SJSA1 (cell line): ENCODE results near the gene ATF6. TPM values are rescaled to one million over a fixed set of nuclear protein-coding genes. Genes with fewer than 3 reads are reported as not detected.

Experiments
- DNase-seq, 2 experiments: peaks; one replicate each; pipeline ENCODE4 v3.0.0-alpha.2; 2015 to 2020; ENCODE audit warnings: low spot score in 2 of 2, low read depth in 1 of 2
- H3K27ac ChIP-seq: fragments of 250-450 bp; sonication (Bioruptor Pico); 2 replicates; pipeline ENCODE4 v1.5.1; 2020; ENCODE audit warnings: mild to moderate bottlenecking, moderate library complexity
- H3K27me3 ChIP-seq: fragments of 250-450 bp; sonication (Bioruptor Pico); replicated peaks from 2 replicates; pipeline ENCODE4 v1.5.1; 2020; ENCODE audit warnings: mild to moderate bottlenecking, moderate library complexity
- H3K36me3 ChIP-seq: fragments of 250-450 bp; sonication (Bioruptor Pico); 2 replicates; pipeline ENCODE4 v1.5.1; 2020; ENCODE audit warnings: mild to moderate bottlenecking
- H3K4me1 ChIP-seq: fragments of 250-450 bp; sonication (Bioruptor Pico); replicated peaks from 2 replicates; pipeline ENCODE4 v1.6.1; 2021; ENCODE audit warnings: mild to moderate bottlenecking
- H3K4me3 ChIP-seq: fragments of 250-450 bp; sonication (Bioruptor Pico); 2 replicates; pipeline ENCODE4 v1.5.1; 2020; ENCODE audit warnings: mild to moderate bottlenecking
- H3K9me3 ChIP-seq: fragments of 250-450 bp; sonication (Bioruptor Pico); replicated peaks from 2 replicates; pipeline ENCODE4 v1.5.1; 2020; ENCODE audit warnings: mild to moderate bottlenecking
- total RNA-seq: library from RNA; depleted of rRNA; stranded (reverse); fragments of >200 nt; shearing (Covaris generic); gene quantifications from 2 replicates; pipeline ENCODE4 v1.2.3, GENCODE V29; 2014; rRNA removed

ATF6 gene
- total RNA-seq, 1 experiment from 2014 or later = 30.6 TPM

- DNase-seq = no peak
- Histone ChIP-seq H3K4me1 (no peaks in the 10 kb centered on the region), H3K4me3 (no peak overlapping the region), H3K27me3 (no peaks in the 10 kb centered on the region), H3K36me3 (no peaks in the 10 kb centered on the region), H3K9me3 (no peaks in the 10 kb centered on the region), H3K27ac (no peak overlapping the region)
Observed at GRCh38 chr1:162013289-162013688, 247.2 kb downstream of the ATF6 start.

Other genes starting within 250 kb of the ATF6 start
- 0.06 and 0.18 TPM in 2 replicates for gene HSPA6, start 241.8 kb upstream of the ATF6 start, total RNA-seq
- not detected in 2 replicates for gene FCGR3A, start 216.5 kb upstream of the ATF6 start, total RNA-seq
- not detected in 2 replicates for gene FCGR3B, start 135.1 kb upstream of the ATF6 start, total RNA-seq
- gene FCGR2B, start 103.2 kb upstream of the ATF6 start, total RNA-seq = not detected in 2 replicates
- gene FCRLA, start 59.1 kb upstream of the ATF6 start, total RNA-seq = 0.29 TPM in 1 of 2 replicates, not detected in the other
- gene FCRLB, start 44.8 kb upstream of the ATF6 start, total RNA-seq = 1.3 and 2.7 TPM in 2 replicates
- 50.7 and 57.9 TPM in 2 replicates for gene DUSP12, start 16.5 kb upstream of the ATF6 start, total RNA-seq